Femur (tissue), 1 donor: Measurements from ENCODE around the gene ARHGAP6.

Experiments
- DNase-seq: peaks from one replicate; pipeline ENCODE4 v3.0.0-alpha.2; 2017

Gene ARHGAP6, protein sequence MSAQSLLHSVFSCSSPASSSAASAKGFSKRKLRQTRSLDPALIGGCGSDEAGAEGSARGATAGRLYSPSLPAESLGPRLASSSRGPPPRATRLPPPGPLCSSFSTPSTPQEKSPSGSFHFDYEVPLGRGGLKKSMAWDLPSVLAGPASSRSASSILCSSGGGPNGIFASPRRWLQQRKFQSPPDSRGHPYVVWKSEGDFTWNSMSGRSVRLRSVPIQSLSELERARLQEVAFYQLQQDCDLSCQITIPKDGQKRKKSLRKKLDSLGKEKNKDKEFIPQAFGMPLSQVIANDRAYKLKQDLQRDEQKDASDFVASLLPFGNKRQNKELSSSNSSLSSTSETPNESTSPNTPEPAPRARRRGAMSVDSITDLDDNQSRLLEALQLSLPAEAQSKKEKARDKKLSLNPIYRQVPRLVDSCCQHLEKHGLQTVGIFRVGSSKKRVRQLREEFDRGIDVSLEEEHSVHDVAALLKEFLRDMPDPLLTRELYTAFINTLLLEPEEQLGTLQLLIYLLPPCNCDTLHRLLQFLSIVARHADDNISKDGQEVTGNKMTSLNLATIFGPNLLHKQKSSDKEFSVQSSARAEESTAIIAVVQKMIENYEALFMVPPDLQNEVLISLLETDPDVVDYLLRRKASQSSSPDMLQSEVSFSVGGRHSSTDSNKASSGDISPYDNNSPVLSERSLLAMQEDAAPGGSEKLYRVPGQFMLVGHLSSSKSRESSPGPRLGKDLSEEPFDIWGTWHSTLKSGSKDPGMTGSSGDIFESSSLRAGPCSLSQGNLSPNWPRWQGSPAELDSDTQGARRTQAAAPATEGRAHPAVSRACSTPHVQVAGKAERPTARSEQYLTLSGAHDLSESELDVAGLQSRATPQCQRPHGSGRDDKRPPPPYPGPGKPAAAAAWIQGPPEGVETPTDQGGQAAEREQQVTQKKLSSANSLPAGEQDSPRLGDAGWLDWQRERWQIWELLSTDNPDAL (N-terminal part only)

DNA sequence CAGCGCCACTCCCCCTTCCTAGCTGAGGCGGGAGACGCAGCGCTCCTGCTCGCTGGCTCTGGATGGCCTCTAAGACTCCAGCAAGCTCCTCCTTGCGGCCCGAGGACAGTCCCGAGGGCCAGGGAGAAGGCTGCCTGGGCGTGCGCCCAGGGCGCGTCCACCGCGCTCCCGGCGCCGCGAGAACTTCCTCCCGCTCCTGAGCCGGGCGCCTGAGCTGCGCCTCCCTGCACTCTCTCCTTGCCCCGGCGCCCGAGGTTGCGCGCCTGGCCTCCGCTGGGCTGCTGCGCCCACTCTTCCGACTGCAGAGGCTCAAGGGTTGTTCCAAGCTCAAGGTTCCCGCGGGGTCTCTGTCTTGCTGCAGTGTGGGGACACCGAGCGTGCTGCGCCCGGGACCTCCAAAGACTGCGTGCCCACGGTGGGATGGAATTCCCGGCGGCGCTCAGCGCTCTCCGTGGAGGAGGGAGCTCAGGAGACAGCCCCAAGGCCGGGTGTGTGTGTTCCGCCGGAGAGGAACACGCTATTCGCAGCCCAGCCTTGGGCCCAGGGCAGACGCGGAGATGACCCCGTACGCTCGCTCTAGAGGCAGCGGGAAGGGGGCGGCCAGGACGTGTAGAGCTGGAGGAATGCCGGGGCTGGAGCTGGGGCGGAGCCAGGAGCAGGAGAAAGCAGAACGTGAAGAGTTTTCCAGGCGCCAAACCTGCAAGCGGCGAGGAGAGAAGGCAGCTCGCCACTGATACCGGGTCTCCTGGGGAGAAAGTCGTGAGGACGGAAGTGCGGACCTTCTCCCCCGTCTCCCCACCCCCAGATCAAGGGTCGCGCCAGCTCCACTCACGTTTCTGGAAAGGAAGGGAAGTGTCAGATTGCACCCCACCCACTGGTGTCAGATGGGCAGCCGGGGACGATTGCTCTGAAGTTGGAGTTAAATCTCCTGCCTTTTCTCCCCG is at the start of gene ARHGAP6:
TSS of gene ARHGAP6 (minus strand) at position 753 of the 944 bp plus-strand sequence. CDS start 1,092 bp downstream, outside the sequence.
- peak; percentile 68 for DNase-seq

DNA sequence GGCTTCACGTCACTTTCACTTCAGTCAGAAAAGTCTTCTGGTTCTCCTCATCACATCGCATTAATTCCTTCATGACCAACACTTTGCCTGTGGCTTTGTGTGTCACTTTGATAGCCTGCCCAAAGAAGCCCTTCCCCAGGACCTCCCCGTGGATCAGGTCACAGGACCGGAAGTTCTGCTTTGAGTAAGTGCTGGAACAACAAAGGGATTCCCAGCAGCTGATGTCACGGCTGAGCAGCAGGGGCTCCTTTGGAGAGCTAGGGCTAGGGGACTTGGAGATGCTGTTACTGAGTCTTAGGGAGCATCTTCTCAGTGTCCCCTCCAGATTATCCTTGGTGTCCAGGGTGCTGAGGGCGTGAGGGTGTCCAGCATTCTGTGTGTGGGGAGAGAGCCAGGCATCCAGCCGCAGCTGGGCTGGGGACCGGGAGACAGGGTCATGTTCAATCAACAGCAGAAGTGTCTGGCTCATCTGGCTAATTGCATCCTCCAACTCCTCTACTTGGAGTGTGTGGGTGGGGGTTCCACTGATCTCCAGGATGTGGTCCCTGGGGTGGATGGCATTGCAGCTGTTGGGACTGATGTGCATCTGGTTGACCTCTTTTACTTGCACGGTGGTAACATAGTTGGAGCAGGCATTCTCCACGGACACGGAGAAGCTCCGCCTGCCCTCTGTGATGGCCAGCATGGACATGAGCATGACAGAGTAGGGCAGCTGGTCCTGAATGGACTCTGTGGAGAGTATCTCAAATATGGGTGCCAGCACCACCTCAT is 39.2 kb upstream of the ARHGAP6 start:
- DNase-seq, result no peak

DNA sequence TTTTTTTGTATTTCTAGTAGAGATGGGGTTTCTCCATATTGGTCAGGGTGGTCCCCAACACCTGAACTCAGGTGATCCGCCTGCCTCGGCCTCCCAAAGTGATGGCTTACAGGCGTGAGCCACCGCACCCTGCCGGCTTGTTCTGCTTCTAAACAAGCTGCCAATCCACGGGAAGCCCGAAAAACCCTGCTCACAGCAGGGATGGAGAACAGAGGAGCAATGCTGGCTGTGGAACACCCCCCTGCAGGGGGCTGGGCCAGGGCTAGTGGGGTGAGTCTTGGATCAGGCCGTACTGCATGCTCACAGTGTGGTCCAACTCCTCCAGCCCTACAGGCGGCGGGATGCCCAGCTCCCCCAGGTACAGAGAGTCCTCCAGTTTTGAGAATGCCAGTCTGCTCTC is 38.1 kb upstream of the ARHGAP6 start:
- DNase-seq, result no peak

DNA sequence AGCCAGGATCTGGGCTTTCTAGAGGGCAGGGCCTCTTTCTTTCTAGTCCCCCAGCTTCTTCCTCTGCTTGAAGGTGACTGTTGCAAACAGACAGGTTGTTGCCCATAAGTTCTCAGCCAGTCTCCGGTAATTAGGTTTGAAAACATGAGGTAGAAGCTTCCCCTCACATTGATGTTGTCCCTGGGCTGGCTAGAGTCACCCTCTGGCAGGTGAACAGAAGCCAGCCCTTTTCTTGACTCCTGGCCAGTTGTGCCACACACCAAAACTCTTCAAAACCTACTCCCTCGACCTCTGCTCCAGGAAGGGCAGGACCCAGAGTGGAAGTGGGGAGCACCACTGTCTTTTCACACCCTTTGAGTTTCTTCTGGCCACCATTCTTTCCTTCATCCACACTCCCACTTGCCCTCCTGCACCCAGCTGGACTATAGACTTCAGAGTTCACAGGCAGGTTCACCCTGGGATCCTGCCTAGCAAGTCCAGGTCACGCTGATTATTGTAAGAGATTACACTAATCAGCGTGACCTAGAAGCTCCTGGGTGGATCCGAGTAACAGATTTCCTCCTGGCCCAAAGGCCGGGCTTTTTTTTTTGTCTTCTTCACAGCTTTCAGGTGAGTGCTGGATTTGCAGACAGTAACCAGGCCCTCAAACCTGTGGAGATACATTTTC is 37.4 kb upstream of the ARHGAP6 start:
- DNase-seq, result no peak

DNA sequence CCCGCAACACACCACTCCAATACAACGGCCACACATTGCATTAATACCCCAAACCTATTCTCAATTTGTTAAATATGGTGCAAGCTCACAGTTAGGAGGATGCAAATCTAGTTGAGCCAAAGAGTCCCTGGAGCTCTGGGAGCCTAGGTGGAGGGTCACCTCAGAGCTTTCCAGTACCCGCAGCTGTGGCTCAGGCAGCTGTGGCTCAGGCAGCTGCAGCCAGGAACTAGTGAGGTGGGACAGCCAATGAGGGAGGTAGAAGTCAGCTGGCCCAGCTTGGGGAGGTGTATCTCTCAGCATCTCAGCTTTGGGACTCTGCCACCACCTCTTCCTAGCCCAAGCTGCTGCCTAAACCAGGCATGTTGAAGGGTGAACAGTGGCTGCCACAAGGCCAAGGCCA is 36.7 kb upstream of the ARHGAP6 start:
- DNase-seq, result no peak

DNA sequence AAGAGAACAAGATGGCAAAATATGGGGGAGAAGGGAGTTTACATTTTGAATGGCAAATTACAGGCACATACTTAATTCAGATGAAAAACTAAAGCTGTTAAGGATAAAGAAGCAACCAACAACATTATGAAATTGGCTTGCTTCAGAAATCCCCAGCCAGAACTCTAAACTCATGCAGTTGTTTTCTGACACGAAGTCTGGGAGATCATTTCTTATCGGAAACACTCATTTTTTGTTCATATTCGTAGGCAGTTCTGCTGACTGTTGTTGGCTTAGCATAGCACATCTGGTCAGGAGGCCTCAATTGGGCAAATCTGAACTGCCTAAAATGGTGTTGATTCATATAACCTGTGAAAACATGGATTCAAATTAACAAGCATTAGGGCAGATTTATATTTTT is 33.0 kb upstream of the ARHGAP6 start:
- no peak for DNase-seq

DNA sequence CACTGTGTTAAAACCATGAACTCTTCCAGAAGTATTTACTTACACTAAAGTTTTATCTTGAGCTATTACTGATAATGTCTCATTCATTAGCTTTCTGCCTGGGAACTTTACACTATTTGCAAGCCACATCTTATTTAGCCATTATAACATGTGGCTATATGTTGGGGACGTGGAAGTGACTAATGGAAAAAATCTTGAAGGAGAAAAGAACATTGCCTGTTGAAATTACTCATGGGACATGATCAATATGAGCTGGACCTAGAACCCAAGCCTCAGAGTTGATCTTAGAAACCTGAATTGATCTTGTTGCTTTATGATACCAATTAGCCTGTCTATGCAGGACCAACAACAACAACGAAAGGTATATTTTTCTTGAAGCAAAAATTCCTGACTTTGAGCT is 22.5 kb upstream of the ARHGAP6 start:
- no peak for DNase-seq

DNA sequence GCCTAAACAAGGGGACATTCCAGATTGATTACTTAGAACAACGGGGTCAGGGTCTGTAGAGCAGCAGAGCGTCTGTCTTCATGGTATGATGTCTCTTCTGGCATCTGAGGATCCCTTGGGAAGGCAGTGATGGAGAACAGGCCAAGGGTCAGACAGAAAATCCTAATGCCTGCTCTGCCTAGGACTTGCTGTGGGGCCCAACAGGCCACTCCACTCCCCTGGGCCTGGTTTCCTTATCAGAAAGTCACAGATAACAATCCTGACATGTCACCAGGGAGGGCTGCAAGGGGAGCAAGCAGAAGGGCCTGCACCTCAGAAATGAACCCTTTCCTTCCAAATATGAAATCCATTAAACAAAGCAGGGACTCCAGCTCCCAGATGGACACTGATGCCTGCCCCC is 21.4 kb upstream of the ARHGAP6 start:
- DNase-seq, result no peak

DNA sequence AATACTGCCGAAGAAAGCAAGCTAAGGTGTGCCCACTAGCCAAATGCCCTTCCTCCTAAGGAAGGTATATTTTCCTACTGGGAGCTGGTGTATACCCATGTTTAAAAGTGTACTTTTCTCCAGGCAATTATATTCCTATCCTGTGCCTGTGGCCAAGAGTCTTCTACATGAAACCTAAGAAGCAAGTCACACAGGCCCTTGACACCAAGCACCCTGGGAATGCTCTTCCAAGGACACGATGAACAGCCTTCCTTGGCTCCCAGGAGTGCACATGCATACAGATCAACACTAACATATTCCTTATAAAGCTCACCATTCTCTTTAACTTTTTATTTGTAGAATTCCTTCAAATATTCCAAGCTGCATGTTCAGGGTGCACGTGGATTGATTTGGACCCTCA is 17.3 kb upstream of the ARHGAP6 start:
- DNase-seq, result no peak

DNA sequence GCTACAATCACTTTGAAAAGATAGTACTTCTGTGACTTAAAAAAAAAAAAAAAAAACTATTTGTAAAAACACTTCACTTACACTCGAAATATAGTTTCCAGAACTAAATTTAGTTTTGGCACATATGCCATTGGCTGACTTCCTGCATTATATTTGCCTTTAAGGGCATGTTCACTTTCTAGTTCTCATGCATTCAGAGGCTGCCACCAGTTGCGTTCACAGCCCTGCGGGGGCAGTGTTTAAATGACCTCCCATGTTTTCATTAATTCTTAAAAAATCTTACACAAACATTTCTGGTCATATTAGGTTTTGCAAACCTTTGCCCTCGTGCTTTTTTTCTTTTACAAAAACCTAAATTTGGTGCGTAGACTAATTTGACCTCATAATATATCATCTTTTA is 12.4 kb upstream of the ARHGAP6 start:
- DNase-seq, result no peak

DNA sequence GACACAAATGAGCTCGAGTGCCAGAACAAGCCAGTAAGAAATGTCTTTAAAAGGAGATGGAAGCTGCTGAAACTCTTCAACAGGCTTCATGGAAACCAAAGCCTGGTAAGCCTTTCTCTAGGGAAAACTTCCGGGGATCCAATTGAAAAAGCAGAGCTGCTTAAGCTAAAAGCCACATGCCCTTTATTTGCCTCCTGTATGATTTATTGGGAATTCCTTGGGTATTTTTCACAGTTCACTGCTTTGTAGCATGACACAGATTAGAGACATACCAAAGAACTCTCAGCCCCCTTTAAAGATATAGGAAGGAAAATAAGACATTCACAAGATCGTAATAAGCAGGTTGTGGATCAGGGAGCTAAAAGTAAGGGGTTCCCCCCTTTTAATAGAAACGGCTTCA is 6.5 kb upstream of the ARHGAP6 start:
- DNase-seq, result no peak

DNA sequence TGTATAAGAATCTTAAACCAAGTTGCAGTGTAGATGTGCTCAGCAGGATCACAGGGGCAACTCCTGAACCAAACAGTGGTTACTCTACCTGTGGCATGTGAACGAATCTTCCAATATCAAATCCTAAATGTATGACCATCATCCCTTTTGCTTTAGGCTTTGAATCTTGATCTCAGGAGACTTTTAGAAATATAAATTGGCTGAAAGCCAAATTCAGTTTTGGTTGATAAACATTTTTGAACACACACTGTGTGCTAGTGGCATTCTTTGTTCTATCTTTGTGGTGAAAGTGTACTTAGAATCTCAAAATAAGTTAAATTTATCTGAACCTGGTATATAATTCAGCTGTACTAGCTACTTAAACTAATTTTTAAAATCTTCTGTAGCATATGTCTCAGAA is 4.6 kb upstream of the ARHGAP6 start:
- DNase-seq, result no peak

DNA sequence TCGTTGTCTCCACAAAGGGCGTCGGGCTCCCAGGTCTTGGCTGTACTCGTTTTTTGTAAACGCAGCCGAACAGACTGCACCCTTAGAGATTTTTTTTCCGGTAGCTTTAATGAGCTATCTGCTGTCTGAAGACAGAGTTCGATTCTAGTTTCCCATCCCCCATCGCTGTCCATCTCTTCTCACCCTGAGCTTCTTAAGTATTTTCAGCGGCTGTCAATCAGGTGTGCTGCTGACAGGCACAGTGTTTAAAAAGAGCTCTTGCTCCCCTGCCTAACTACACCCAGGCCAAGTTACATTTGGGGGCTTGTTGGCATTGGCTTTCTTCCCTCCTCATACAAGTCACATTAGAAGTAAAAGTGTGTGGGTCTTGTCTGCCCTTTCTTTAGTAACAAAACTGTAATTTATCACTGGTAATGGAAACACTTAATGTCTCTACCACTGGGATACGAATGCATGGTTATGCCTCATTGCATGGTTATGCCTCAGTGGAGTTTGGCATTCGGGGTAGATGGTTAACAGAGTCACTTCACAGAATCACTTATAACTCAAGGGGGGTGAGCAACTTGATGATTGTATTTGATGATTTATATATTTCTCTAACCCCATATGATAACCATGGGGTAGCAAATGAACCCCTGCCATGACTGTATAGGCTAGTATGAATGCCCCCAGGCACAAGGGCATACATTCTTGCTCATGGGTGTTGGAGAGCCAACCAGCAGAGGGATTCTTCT is 1.4 kb upstream of the ARHGAP6 start:
- no peak for DNase-seq

DNA sequence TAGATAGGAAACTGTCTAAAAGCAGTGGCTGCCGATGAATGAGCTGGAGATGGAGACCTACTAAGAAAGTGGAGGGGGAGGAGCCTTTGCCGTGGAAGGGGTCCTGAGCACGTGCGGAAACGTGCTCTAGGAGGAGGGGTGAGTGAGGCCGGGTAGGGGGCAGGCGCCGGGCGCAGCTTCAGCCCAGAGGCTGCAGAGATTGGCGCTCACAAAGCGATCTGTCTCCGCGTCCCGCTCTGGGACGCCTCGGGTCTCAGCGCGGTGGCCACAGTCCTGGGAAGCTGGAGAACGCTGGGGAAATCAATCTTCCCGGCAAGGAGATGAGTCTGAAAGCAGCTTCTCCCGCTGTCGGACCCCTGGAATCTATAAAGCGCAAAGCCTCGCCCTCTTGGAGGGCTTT is 444 bp upstream of the ARHGAP6 start:
- DNase-seq, result peak; percentile 39

DNA sequence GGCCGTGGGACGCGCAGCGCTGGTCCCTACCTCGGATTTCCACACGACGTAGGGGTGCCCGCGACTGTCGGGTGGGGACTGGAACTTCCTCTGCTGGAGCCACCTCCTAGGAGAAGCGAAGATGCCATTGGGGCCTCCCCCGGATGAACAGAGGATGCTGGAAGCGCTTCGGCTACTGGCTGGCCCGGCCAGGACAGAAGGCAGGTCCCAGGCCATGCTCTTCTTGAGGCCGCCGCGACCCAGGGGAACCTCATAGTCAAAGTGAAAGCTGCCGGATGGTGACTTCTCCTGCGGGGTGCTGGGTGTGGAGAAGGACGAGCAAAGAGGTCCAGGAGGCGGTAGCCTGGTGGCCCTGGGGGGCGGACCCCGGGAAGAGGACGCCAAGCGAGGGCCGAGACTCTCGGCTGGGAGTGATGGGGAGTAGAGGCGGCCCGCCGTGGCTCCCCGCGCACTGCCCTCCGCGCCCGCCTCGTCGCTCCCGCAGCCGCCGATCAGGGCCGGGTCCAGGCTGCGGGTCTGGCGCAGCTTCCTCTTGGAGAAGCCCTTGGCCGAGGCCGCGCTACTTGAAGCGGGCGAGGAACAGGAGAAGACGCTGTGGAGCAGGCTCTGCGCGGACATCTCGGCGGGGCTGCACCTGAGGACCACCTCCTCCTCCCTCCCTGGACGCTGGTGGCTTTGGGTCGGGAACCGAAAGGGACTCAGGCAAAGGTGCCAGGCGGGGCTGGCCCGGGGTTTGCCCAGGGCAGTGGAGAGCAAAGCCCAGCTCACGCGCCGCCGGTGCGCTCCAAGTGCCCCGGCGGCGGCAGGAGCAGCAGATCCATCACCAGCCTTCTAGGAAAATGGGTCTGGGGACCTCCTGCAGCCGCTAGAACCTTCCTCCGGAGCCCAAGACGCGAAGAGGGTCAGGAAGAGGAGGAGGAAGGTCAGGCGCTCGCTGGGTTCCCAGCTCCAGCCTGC is 1.2 kb downstream of the ARHGAP6 start:
- peak; percentile 18 for DNase-seq

DNA sequence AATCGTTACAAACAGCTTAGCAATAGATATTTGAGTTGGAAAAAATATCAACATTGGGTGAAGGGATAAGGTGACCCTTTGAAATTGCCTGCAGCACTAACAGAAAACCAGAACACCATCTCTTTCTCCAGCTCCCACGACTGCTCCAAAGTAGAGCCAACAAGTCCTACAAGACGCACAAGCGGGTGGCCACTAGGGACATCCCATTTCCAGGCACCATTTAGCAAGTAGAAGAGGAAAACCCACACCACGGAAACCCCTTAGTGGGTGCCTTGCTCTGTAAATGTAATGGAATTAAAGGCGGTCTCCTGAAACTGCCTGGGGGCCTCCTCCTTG is 1.9 kb downstream of the ARHGAP6 start:
- DNase-seq, result no peak

DNA sequence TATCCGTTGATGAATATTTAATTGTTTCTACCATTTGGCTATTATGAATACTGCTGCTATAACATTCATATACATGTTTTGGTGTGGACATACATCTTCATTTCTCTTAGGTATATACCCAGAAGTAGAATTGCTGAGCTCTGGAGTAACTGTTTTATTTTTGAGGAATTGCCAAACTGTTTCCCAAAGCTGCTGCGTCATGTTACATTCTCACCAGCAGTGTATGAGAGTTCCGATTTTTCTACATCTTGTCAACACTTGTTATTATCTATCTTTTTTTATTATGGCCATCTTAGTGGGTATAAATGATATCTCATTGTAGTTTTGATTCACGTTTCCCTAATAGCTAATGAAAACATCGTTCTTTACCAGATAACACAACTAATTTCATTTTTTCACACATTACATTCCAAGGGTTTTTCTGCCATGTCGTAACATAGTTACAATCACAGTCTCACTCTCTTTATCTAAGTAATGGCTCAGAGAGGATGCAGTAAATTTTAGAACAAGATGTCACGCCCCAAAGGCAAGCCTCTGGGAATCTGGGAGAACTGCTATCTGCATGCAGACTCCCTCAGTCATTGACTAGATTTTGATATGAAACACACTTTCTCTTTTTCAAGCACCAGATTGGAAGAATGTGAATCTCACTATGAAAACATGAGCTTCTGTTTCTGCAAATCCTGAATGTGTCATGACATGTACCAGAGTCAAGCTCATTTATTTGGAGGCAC is 10.3 kb downstream of the ARHGAP6 start:
- no peak for DNase-seq

DNA sequence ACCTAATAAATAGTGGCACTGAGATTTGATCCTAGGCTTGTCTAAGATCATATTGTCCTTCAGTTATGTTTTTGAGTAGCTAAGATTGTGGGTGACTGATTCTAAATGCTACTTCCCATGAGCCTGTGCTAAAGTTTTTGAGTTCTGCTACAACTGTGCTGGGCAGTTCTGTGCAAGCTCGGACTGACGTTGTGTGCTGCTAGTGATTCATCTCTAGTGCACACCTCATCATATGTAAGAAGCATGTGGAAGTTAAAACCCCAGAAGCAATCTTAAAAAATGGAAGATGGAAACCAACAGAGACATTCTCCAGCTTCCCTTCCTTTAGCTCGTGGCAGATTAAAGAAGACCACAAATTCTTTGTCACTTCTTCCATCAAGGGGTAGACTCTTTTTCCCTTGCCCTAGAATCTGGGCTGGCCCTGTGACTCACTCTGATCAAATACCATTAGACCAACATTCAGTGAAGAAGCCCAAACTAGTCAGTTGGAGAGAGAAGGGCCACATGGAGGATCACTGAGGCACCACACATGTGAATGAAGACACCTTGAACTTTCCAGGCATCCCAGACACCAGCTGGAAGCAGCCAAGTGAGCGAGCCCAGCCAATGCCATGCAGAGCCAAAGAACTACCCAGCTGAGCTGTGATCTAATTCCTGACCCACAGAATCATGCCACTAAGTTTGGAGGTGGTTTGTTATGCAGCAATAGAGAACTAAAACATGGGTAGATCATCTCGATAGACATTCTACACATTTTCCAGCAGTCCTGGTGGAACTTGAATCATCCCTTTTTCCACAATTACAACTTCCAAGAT is 16.8 kb downstream of the ARHGAP6 start:
- no peak for DNase-seq
